Measurements from ENCODE around the gene NAALADL2. TPM values are rescaled to one million over a fixed set of nuclear protein-coding genes. Genes with fewer than 3 reads are reported as not detected.
A peak's percentile ranks its signal among the peaks of the same experiment; 100 is the strongest.

The NAALADL2 gene
- total and polyA plus RNA-seq, 2 donors from 2014 or later, result 2.0 to 20.2 TPM

- H3K27me3 ChIP-seq (ENCODE audit: control insufficient read depth, insufficient read depth, low read length), result no peaks in the 10 kb centered on the region
- peak overlapping the region in 1 of 3 donors; percentile 1 for H3K4me3 ChIP-seq (ENCODE audit: low read length in 3 of 3)
- peaks cover 0 to 6% (median 0%) of the 10 kb centered on the region in 3 donors for H3K4me1 ChIP-seq (ENCODE audit: control insufficient read depth in 2 of 3, insufficient read depth in 2 of 3, low read depth in 1 of 3, low read length in 3 of 3)
- no peak for TF ChIP-seq CTCF (IDR thresholded peaks at IDR 0.05; ENCODE audit: borderline replicate concordance, extremely low read depth, insufficient read depth)
- peak overlapping the region in 1 of 2 donors; percentile 12 for H3K27ac ChIP-seq (ENCODE audit: low read depth in 2 of 2, low read length in 2 of 2)
- no peak overlapping the region for H3K9ac ChIP-seq (ENCODE audit: low read length in 3 of 3)
- H3K36me3 ChIP-seq (ENCODE audit: control insufficient read depth in 2 of 3, insufficient read depth in 3 of 3, low read length in 3 of 3), result no peaks in the 10 kb centered on the region
- intact Hi-C loops (cut with DNase I), result no loop called here
- no peaks in the 10 kb centered on the region for H3K9me3 ChIP-seq (ENCODE audit: control insufficient read depth in 2 of 3, insufficient read depth in 1 of 3, low read length in 3 of 3)
- DNase-seq (no peak), FAIRE-seq (no peak)
Measured at GRCh38 chr3:174862666-174863065, 3.5 kb downstream of the NAALADL2 start.

GRCh38 chr3:174863488-174863887 lies 4.4 kb downstream of the NAALADL2 start:
- Histone ChIP-seq H3K27ac (ENCODE audit: low read depth in 2 of 2, low read length in 2 of 2) (no peak overlapping the region), H3K27me3 (ENCODE audit: control insufficient read depth, insufficient read depth, low read length) (no peaks in the 10 kb centered on the region), H3K4me1 (ENCODE audit: control insufficient read depth in 2 of 3, insufficient read depth in 2 of 3, low read depth in 1 of 3, low read length in 3 of 3) (peaks cover 0 to 5% (median 0%) of the 10 kb centered on the region in 3 donors), H3K36me3 (ENCODE audit: control insufficient read depth in 2 of 3, insufficient read depth in 3 of 3, low read length in 3 of 3) (no peaks in the 10 kb centered on the region), H3K4me3 (ENCODE audit: low read length in 3 of 3) (peak overlapping the region in 1 of 3 donors; percentile 1), H3K9me3 (ENCODE audit: control insufficient read depth in 2 of 3, insufficient read depth in 1 of 3, low read length in 3 of 3) (no peaks in the 10 kb centered on the region), H3K9ac (ENCODE audit: low read length in 3 of 3) (no peak overlapping the region)
- DNase-seq, result peak in 2 of 5 donors; percentile 50 to 60
- no peak for FAIRE-seq
- no peak for TF ChIP-seq CTCF (IDR thresholded peaks at IDR 0.05; ENCODE audit: borderline replicate concordance, extremely low read depth, insufficient read depth)
- intact Hi-C loops (cut with DNase I), result no loop called here

- H3K27me3 ChIP-seq (ENCODE audit: control insufficient read depth, insufficient read depth, low read length), result no peaks in the 10 kb centered on the region
- no peaks in the 10 kb centered on the region for H3K4me1 ChIP-seq (ENCODE audit: control insufficient read depth in 2 of 3, insufficient read depth in 2 of 3, low read depth in 1 of 3, low read length in 3 of 3)
- no peaks in the 10 kb centered on the region for H3K9me3 ChIP-seq (ENCODE audit: control insufficient read depth in 2 of 3, insufficient read depth in 1 of 3, low read length in 3 of 3)
- no peak overlapping the region for H3K4me3 ChIP-seq (ENCODE audit: low read length in 3 of 3)
- intact Hi-C loops (cut with DNase I), result no loop called here
- no peak for TF ChIP-seq CTCF (IDR thresholded peaks at IDR 0.05; ENCODE audit: borderline replicate concordance, extremely low read depth, insufficient read depth)
- H3K9ac ChIP-seq (ENCODE audit: low read length in 3 of 3), result no peak overlapping the region
- no peak overlapping the region for H3K27ac ChIP-seq (ENCODE audit: low read depth in 2 of 2, low read length in 2 of 2)
- FAIRE-seq (no peak), DNase-seq (no peak)
- H3K36me3 ChIP-seq (ENCODE audit: control insufficient read depth in 2 of 3, insufficient read depth in 3 of 3, low read length in 3 of 3), result no peaks in the 10 kb centered on the region
Measured at GRCh38 chr3:174869448-174869847, 10.3 kb downstream of the NAALADL2 start.

Data from kidney (tissue), 14 donors.